CD14-positive monocyte (primary cell): Measurements from ENCODE around the gene ZAP70. TPM values are rescaled to one million over a fixed set of nuclear protein-coding genes. Genes with fewer than 3 reads are reported as not detected.

ENCODE experiments used
- DNase-seq, 3 donors: peaks; one replicate each; pipeline ENCODE4 v3.0.0-alpha.2; 2011 to 2022
- H2AFZ ChIP-seq: 2 replicates; pipeline ENCODE4 v1.6.0; 2012; ENCODE audit warnings: mild to moderate bottlenecking, low read depth, low read length, inconsistent platforms; ENCODE audit not compliant: insufficient read depth, poor library complexity, severe bottlenecking
- H3K27ac ChIP-seq, 2 donors: 1 replicate in 1 of 2; 2 replicates in 1 of 2; pipeline ENCODE4 v1.5.1; 2012 to 2013; ENCODE audit warnings: low read length in 2 of 2, control low read depth in 1 of 2, inconsistent platforms in 1 of 2, low read depth in 1 of 2, mild to moderate bottlenecking in 1 of 2
- H3K27me3 ChIP-seq, 2 donors: one replicate each; pipeline versions ENCODE4 v1.6.0 to v1.6.1; 2011 to 2013; ENCODE audit warnings: low read length in 2 of 2; ENCODE audit not compliant: control insufficient read depth in 2 of 2, insufficient read depth in 2 of 2
- H3K36me3 ChIP-seq, 2 donors: replicated peaks in 1 of 2; 1 replicate in 1 of 2; 2 replicates in 1 of 2; pipeline versions ENCODE4 v1.5.1 to v1.6.1; 2012 to 2013; ENCODE audit warnings: low read length in 2 of 2, control low read depth in 1 of 2, inconsistent platforms in 1 of 2, mild to moderate bottlenecking in 1 of 2; ENCODE audit not compliant: insufficient read depth in 2 of 2, control insufficient read depth in 1 of 2
- H3K4me1 ChIP-seq, 2 donors: 1 replicate in 1 of 2; 2 replicates in 1 of 2; pipeline versions ENCODE4 v1.5.1 to v1.6.1; 2012 to 2013; ENCODE audit warnings: low read length in 2 of 2, control low read depth in 1 of 2, inconsistent platforms in 1 of 2, mild to moderate bottlenecking in 1 of 2, moderate library complexity in 1 of 2; ENCODE audit not compliant: insufficient read depth in 2 of 2, control insufficient read depth in 1 of 2
- H3K4me2 ChIP-seq: replicated peaks from 2 replicates; pipeline ENCODE3; 2012; ENCODE audit warnings: low read length, moderate library complexity, mild to moderate bottlenecking; ENCODE audit not compliant: poor library complexity, severe bottlenecking; ENCODE audit errors: extremely low read depth
- H3K4me3 ChIP-seq, 3 experiments: fragments of 200-600 bp in 1 of 3; sonication (generic) in 1 of 3; replicated peaks in 1 of 3; 1 replicate in 2 of 3; 2 replicates in 1 of 3; pipeline ENCODE4 v1.5.1; 2011 to 2013; ENCODE audit warnings: low read length in 3 of 3, mild to moderate bottlenecking in 3 of 3, control low read depth in 2 of 3, low read depth in 2 of 3, inconsistent platforms in 1 of 3, moderate library complexity in 1 of 3
- H3K79me2 ChIP-seq: 2 replicates; pipeline ENCODE4 v1.6.0; 2012; ENCODE audit warnings: mild to moderate bottlenecking, control low read depth, inconsistent platforms, low read length, moderate library complexity; ENCODE audit not compliant: insufficient read depth
- H3K9ac ChIP-seq: 2 replicates; pipeline ENCODE4 v1.6.0; 2017; ENCODE audit warnings: low read length, mild to moderate bottlenecking; ENCODE audit not compliant: insufficient read depth, poor library complexity, severe bottlenecking
- H3K9me3 ChIP-seq, 2 donors: replicated peaks in 1 of 2; 1 replicate in 1 of 2; 2 replicates in 1 of 2; pipeline versions ENCODE4 v1.5.1 to v1.6.1; 2012 to 2013; ENCODE audit warnings: low read length in 2 of 2, control low read depth in 1 of 2; ENCODE audit not compliant: control insufficient read depth in 1 of 2, insufficient read depth in 1 of 2
- H4K20me1 ChIP-seq: 2 replicates; pipeline ENCODE4 v1.6.0; 2012; ENCODE audit warnings: mild to moderate bottlenecking, low read length, control low read depth, moderate library complexity; ENCODE audit not compliant: insufficient read depth
- H3K27ac Mint-ChIP-seq, 7 donors: one replicate each; pipeline ENCODE4 v1.8.0; 2020; ENCODE audit warnings: mild to moderate bottlenecking in 7 of 7, mixed read lengths in 7 of 7, moderate library complexity in 6 of 7, inconsistent platforms in 2 of 7
- H3K27me3 Mint-ChIP-seq, 3 donors: one replicate each; pipeline ENCODE4 v1.8.0; 2021 to 2022; ENCODE audit warnings: low read depth in 3 of 3, mild to moderate bottlenecking in 3 of 3, mixed read lengths in 3 of 3, moderate library complexity in 3 of 3, inconsistent platforms in 1 of 3
- H3K36me3 Mint-ChIP-seq, 2 donors: one replicate each; pipeline ENCODE4 v1.8.0; 2020; ENCODE audit warnings: mixed read lengths in 2 of 2, inconsistent platforms in 1 of 2, mild to moderate bottlenecking in 1 of 2
- H3K4me1 Mint-ChIP-seq: one replicate; pipeline ENCODE4 v1.8.0; 2020; ENCODE audit warnings: mild to moderate bottlenecking, mixed read lengths
- H3K4me3 Mint-ChIP-seq, 2 donors: one replicate each; pipeline ENCODE4 v1.8.0; 2020; ENCODE audit warnings: mild to moderate bottlenecking in 2 of 2, mixed read lengths in 2 of 2, moderate library complexity in 1 of 2
- H3K9me3 Mint-ChIP-seq, 7 donors: one replicate each; pipeline ENCODE4 v1.8.0; 2020 to 2022; ENCODE audit warnings: mixed read lengths in 7 of 7, mild to moderate bottlenecking in 6 of 7, moderate library complexity in 6 of 7, inconsistent platforms in 2 of 7
- CTCF ChIP-seq: fragments of 200-600 bp; IDR thresholded peaks from one replicate; pipeline ENCODE4 v1.8.0; 2022; ENCODE audit warnings: antibody characterized with exemption, mild to moderate bottlenecking
- WGBS: methylation state at CpG from one replicate; pipeline ENCODE4 v1.1.5; 2013; ENCODE audit warnings: missing lambda C conversion rate; ENCODE audit not compliant: insufficient coverage; 5-methylcytosine and 5-hydroxymethylcytosine counted together
- intact Hi-C, 2 donors: fragments of 100-400 bp; cut with micrococcal nuclease; formaldehyde crosslinking; loops; one replicate each; pipeline versions ENCODE4 v1.15.0 to v1.15.1; 2023
- polyA plus RNA-seq, 3 donors: library from polyadenylated mRNA; depleted of rRNA in 1 of 3; unstranded in 2 of 3; stranded (reverse) in 1 of 3; fragments of 300-500 nt in 2 of 3; fragments of >200 nt in 1 of 3; fragmentation: Illumina TruSeq in 2 of 3; gene quantifications; 1 replicate in 2 of 3; 2 replicates in 1 of 3; pipeline ENCODE4 v1.2.3, GENCODE V29; 2012 to 2021

ZAP70 gene
- polyA plus RNA-seq, 3 donors = 0.30 to 0.69 (median 0.38) TPM

GRCh38 chr2:97720746-97721145 lies 7.4 kb downstream of the ZAP70 start:
- H3K27me3 ChIP-seq = no peaks in the 10 kb centered on the region
- WGBS = 88% methylated on average over 1 of the region's 2 CpGs
- H3K27ac ChIP-seq = no peak overlapping the region
- H3K4me1 Mint-ChIP-seq = peaks cover 12% of the 10 kb centered on the region
- H3K4me1 ChIP-seq = peaks cover 8 to 11% of the 10 kb centered on the region in 2 donors
- H3K4me3 ChIP-seq = no peak overlapping the region
- no peak overlapping the region for H2AFZ ChIP-seq
- H4K20me1 ChIP-seq = no peaks in the 10 kb centered on the region
- intact Hi-C loops = no loop called here
- no peak for TF ChIP-seq CTCF
- no peaks in the 10 kb centered on the region for H3K36me3 Mint-ChIP-seq
- H3K9me3 Mint-ChIP-seq = peaks cover 0 to 11% (median 8%) of the 10 kb centered on the region in 7 donors
- no peak overlapping the region for H3K4me3 Mint-ChIP-seq
- H3K27ac Mint-ChIP-seq = peak overlapping the region in 1 of 7 donors; percentile 73
- no peaks in the 10 kb centered on the region for H3K36me3 ChIP-seq
- peaks cover 3 to 11% (median 10%) of the 10 kb centered on the region in 3 donors for H3K27me3 Mint-ChIP-seq
- no peak for DNase-seq
- H3K9ac ChIP-seq = no peak overlapping the region
- no peaks in the 10 kb centered on the region for H3K79me2 ChIP-seq
- H3K9me3 ChIP-seq = peaks cover 0 to 8% of the 10 kb centered on the region in 2 donors
- no peak overlapping the region for H3K4me2 ChIP-seq

GRCh38 chr2:97722227-97722626 lies 8.9 kb downstream of the ZAP70 start:
- no peak for DNase-seq
- H3K27ac Mint-ChIP-seq = no peak overlapping the region
- H3K9ac ChIP-seq = no peak overlapping the region
- peaks cover 4 to 11% (median 8%) of the 10 kb centered on the region in 7 donors for H3K9me3 Mint-ChIP-seq
- H3K4me3 ChIP-seq = no peak overlapping the region
- 96% methylated on average over 5 of the region's 6 CpGs for WGBS
- H3K27me3 ChIP-seq = no peaks in the 10 kb centered on the region
- no peak overlapping the region for H2AFZ ChIP-seq
- H4K20me1 ChIP-seq = no peaks in the 10 kb centered on the region
- no peaks in the 10 kb centered on the region for H3K36me3 ChIP-seq
- no peak for TF ChIP-seq CTCF
- H3K36me3 Mint-ChIP-seq = no peaks in the 10 kb centered on the region
- H3K4me1 Mint-ChIP-seq = peaks cover 12% of the 10 kb centered on the region
- H3K4me2 ChIP-seq = no peak overlapping the region
- no peak overlapping the region for H3K4me3 Mint-ChIP-seq
- H3K27me3 Mint-ChIP-seq = peaks cover 3 to 10% (median 10%) of the 10 kb centered on the region in 3 donors
- intact Hi-C loops = no loop called here
- no peak overlapping the region for H3K27ac ChIP-seq
- no peaks in the 10 kb centered on the region for H3K79me2 ChIP-seq
- H3K9me3 ChIP-seq = peaks cover 0 to 8% of the 10 kb centered on the region in 2 donors
- H3K4me1 ChIP-seq = peaks cover 8 to 11% of the 10 kb centered on the region in 2 donors
